ENCODE measurements around the gene ASH1L.
"Not testable (repeated sequence)": the region's sequence is repeated elsewhere in the genome, so short reads cannot be mapped to it uniquely, and the experiment has no call there.

The ASH1L gene

DNA sequence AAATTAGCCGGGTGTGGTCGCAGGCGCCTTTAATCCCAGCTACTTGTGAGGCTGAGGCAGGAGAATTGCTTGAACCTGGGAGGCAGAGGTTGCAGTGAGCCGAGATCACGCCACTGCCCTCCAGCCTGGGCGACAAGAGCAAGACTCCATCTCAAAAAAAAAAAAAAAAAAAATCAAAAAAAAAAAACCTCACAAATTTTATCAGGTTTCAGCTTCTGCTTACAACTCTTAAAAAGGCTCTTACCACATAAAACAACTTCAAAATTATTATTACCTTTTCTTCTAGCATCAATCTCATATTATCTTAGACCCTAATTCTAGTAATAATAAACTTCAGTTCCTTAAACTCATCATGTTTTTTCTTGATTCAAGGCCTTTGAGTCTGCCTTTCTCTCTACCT is 120.2 kb downstream of the ASH1L start:
- not testable (repeated sequence) for DNase-seq

DNA sequence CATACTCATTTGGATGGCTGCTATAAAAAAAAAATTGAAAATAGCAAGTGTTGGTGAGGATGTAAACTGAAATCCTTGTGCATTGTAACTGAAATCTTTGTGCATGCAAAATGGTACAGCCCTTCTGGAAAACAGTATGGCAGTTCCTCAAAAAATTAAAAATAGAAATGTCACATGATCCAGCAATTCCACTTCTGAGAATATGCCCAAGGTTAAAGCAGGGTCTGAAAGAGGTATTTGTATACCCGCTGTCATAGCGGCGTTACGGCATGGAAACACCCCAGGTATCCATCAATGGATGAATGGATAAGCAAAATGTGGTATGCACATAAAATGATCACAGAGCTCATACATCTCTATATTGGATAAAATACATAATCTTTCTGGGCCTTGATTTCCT is 125.2 kb downstream of the ASH1L start:
- no peak for DNase-seq

DNA sequence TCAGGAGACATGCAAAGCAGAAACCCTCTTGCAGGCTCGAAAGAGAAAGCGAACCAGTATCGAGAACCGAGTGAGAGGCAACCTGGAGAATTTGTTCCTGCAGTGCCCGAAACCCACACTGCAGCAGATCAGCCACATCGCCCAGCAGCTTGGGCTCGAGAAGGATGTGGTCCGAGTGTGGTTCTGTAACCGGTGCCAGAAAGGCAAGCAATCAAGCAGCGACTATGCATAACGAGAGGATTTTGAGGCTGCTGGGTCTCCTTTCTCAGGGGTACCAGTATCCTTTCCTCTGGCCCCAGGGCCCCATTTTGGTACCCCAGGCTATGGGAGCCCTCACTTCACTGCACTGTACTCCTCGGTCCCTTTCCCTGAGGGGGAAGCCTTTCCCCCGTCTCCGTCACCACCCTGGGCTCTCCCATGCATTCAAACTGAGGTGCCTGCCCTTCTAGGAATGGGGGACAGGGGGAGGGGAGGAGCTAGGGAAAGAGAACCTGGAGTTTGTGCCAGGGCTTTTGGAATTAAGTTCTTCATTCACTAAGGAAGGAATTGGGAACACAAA is 128.7 kb downstream of the ASH1L start:
- not testable (repeated sequence) for DNase-seq

DNA sequence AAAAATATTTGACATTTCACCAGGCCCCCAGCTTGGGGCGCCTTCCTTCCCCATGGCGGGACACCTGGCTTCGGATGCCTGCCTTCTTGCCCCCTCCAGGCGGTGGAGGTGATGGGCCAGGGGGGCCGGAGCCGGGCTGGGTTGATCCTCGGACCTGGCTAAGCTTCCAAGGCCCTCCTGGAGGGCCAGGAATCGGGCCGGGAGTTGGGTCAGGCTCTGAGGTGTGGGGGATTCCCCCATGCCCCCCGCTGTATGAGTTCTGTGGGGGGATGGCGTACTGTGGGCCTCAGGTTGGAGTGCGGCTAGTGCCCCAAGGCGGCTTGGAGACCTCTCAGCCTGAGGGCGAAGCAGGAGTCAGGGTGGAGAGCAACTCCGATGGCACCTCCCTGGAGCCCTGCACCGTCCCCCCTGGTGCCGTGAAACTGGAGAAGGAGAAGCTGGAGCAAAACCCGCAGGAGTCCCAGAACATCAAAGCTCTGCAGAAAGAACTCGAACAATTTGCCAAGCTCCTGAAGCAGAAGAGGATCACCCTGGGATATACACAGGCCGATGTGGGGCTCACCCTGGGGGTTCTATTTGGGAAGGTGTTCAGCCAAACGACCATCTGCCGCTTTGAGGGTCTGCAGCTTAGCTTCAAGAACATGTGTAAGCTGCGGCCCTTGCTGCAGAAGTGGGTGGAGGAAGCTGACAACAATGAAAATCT is 129.3 kb downstream of the ASH1L start:
- not testable (repeated sequence) for DNase-seq

DNA sequence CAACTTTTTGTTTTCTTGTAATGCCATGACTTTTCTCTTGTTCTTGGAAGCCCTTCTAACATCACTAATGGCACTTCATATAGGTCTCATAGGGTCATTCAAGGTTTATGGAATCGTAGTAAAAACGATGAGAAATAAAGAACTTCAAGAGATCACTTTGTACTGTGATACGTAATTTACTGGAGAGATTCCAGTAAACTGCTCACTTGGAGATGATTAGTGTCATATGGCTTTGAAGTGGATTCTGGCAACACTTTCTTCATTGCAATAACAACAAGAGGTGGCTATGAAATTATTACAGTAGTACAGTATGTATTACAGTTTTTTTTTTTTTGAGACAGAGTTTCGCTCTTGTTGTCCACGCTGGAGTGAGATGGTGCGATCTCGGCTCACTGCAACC is 138.5 kb downstream of the ASH1L start:
- DNase-seq: no peak

DNA sequence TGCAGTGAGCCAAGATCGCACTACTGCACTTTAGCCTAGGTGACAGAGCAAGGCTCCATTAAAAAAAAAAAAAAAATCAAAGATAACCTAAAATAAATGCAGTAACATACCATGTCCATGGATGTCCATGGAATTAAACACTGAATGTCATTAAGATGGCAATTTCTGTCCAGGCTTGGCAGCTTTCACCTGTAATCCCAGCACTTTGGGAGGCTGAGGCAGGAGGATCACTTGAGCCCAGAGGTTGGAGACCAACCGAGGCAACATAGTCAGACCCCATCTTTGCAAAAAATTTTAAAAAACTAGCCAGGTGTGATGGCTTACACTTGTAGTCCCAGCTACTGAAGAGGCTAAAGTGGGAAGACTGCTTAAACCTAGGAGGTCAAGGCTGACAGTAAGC is 141.8 kb downstream of the ASH1L start:
- no peak for DNase-seq

DNA sequence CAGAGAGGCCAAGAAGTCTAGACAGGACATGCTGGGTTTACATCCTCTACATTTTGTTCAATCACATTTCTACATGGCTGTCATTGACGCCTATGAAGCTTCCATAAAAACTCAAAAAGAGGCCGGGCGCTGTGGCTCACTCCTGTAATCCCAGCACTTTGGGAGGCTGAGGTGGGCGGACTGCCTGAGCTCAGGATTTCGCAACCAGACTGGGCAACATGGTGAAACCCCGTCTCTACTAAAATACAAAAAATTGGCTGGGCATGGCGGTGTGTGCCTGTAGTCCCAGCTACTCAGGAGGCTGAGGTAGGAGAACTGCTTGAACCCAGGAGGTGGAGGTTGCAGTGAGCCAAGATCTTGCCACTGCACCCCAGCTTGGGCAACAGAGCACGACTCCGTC is 150.8 kb downstream of the ASH1L start:
- DNase-seq: not testable (repeated sequence)

DNA sequence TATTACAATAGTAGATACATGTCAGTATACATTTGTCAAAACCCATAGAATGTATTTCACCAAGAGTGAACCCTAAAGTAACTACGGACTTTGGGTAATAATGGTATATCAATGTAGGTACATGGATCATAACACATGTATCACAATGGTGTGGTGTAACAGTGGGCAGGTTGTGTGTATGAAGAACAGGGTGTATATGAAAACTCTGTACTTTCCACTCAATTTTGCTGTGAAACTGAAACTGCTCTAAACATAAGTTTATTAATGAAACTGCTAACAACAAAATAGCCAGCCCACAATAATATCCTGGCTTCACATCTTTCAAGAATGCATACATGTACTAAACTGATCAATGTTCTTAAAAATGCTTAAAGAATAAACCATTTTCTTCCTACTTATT is 151.7 kb downstream of the ASH1L start:
- no peak for DNase-seq

DNA sequence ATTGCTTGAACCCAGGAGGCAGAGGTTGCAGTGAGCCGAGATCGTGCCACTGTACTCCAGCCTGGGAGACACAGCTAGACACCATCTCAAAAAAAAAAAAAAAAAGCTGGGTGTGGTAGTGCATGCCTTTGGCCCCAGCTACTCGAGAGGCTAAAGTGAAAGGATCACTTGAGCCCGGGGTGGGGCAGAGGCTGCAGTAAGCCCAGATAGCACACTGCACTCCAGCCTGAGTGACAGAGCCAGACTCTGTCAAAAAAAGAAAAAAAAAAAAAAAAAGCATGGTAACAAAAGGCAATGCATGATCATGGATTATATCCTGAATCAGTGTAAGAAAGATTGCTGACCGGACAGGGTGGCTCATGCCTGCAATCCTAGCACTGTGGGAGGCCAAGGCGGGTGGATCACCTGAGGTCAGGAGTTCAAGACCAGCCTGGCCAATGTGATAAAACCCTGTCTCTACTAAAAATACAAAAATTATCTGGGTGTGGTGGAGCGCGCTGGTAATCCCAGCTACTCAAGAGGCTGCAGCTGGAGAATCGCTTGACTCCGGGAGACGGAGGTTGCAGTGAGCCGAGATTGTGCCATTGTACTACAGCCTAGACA is 165.6 kb downstream of the ASH1L start:
- no peak for DNase-seq

DNA sequence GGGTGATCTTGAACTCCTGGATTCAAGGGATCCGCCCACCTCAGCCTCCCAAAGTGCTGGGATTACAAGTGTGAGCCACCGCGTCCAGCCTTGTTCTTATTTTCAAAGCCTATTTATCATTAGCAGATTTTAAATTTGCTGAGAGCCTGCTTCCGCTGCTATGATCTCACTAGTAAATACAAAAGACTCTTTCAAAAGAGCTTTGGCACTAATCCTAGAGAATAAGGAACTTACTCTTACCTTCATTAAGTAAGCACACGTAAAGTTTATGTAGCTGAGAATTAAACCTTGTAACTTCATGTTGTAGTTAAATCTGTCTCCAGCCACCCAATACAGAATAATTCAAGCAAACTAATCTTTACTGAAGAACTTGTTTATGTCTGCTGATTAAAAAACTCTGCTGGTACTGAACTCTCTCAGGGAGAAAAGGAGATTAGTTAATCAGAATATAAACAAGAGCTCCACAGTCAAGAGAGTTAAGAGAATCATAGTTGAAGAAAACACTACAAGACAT is 169.6 kb downstream of the ASH1L start:
- no peak for DNase-seq

DNA sequence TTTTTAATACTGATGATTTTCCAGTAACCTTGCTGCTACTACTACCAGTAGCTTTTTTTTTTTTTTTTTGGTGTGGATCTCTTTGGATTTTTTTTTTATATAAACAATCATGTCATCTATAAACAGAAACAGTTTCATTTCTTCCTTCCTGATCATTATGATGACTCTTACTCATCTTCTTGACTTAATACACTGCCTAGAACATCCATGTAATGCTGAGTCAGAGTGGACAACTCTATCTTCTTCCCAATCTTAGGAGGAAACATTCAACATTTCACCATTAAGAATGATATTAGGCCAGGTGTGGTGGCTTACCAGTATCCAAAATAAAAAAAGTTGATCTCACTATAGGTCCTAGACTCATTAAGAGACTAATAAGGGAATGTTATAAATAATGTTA is 172.8 kb downstream of the ASH1L start:
- DNase-seq: no peak

DNA sequence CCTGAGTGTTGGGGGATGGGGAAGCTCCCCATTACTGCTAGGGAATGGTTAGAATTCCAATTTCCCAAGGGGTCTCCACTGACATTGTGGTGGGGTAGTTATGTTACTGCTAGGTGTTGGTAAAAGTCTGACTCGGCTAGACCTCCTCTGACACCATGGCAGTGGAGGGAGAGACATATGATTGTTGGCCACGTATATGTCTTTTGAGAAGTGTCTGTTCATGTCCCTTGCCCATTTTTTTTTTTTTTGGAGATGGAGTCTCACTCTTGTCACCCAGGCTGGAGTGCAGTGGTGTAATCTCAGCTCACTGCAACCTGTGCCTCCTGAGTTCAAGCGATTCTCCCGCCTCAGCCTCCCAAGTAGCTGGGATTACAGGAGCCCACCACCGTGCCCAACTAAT is 176.8 kb downstream of the ASH1L start:
- not testable (repeated sequence) for DNase-seq

DNA sequence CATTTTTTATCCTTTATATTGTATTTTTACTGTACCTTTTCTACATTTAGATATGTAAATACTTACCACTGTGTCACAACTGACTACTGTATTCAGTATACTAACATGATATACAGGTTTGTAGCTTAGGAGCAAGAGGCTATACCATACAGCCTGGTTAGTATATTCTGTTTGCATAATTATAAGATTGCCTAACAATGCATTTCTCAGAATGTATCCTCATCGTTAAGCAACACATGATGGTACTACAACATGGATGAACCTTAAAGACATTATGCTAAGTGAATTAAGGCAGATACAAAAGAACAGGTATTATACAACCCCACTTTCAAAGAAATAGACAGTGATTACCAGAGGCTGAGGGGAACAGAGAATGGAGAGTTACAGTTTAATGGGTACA is 179.2 kb downstream of the ASH1L start:
- no peak for DNase-seq

DNA sequence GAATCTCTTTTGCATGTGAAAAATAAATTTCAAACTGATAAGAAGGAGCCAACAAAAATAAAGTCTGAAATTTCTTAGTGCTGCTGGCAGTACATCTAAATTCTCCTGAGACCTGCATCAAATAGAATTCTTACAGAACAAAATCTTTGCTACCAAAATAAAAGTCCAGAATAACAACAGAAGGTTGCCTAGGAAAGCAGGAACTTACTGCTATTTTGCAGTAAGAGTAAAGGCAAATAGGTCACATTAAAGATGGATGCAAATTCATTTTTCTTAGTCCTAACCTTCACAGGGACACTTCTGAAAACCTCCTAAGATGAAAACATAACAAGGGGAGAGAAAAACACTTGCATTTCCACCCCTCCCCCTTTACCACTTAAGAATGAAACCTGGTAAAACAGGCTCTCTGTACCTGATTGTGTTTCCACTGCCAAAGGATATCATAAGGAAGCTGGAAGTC is 182.9 kb downstream of the ASH1L start:
- DNase-seq: peak; percentile 3

DNA sequence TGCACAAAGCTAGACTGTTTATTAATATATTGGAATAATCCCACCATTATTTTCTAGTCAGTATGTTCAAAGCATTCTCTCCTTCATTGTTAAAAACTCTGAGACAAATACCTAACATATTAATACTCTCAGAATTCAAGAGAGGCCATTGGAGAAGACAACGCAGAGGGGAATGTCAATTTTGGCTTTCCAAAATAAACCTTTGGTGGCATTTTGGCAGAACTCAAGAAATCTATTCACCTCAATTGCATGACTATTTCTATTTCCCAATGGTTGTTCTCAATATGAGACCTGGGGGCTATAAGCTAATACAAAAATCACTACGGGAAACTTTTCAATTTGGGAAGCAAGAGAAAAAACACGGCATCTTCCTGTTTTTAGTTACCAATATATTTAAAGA is 183.4 kb downstream of the ASH1L start:
- no peak for DNase-seq

DNA sequence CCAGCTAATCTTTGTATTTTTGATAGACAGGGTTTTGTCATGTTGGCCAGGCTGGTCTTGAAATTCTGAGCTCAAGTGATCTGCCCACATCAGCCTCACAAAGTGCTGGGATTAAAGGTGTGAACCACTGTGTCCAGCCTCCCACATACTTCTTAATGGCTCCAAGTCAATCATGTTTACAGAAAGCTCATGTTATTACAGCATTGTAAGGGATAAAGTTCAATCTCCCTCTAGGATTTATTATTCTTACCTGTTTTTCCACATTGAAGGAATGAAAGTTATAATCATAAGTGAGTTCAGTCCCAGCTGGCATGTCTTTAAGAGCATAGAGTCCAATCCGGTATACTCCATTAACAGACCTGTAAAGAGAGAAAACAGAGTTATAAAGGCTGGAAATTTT is 202.6 kb downstream of the ASH1L start:
- no peak for DNase-seq

DNA sequence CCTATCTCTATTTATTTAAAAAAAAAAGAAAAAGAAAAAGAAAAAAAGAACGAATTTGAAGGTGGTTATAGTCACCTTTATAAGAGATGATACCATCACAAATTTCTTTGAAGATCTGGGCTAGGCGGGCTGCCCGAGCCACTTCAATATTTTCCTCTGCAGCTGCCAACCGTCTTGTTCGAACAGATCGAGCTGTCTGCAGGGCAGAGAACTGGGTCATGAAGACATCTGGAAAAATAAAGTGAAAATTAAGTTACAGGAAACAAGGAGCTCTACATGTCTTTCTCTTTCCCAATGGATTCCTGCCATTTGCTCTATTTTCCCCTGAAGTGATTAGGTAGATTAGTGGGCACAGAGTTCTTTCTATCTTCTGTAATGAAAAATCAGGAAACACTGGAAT is 210.0 kb downstream of the ASH1L start:
- DNase-seq: no peak

DNA sequence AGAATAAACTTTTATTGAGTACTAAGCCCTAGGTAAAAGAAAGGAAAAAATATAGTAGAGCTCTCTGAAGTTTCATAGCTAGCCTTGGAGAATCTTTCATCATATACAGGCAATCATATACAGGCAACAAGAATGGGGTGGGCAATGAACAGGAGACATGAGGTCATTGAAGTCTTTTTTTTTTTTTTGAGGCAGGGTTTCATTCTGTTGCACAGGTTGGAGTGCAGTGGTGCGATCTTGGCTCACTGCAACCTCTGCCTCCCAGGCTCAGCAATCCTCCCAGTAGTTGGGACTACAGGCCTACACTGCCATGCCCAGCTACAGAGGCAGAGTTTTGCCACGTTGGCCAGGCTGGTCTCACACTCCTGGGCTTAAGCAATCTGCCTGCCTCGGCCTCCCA is 219.8 kb downstream of the ASH1L start:
- DNase-seq: no peak

DNA sequence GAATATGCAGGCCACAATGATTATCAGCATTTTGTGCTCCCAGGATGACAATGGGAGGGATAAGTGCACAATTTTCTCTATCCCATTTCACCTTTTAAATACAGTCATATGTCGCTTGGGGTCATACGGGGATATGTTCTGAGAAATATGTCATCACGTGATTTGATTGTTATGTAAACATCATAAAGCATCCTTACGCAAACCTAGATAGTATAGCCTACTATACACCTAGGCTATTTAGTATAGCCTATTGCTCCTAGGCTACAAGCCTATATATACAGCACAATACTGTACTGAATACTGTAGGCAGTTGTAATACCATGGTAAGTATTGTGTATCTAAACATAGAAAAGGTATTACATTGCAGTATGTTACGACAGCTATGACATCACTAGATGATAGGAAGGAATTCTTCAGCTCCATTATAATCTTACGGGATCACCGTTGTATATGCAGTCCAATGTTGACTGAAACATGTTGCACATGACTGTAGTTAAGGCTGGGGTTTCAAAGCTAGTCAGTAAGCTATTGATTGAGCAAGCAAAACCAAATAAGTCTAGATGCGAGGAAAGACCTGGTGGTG is 223.0 kb downstream of the ASH1L start:
- no peak for DNase-seq

DNA sequence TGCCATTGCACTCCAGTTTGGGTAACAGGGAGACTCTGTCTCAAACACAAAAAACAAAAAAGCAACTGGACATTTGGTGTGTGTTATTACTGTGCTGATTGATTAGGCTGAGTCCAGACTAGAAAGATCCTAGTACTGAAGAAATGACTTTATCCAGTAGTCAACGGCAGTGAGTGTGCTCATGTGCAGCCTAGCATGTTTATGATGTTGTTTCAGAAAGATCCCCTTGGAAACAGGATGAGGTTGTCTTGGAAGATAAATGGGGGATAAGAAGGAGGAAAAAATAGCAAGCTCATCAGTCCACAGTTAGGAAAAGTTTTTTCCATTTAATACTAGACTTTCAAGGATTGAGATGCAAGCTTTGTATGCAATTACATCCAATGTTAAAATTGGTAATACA is 227.6 kb downstream of the ASH1L start:
- no peak for DNase-seq

DNA sequence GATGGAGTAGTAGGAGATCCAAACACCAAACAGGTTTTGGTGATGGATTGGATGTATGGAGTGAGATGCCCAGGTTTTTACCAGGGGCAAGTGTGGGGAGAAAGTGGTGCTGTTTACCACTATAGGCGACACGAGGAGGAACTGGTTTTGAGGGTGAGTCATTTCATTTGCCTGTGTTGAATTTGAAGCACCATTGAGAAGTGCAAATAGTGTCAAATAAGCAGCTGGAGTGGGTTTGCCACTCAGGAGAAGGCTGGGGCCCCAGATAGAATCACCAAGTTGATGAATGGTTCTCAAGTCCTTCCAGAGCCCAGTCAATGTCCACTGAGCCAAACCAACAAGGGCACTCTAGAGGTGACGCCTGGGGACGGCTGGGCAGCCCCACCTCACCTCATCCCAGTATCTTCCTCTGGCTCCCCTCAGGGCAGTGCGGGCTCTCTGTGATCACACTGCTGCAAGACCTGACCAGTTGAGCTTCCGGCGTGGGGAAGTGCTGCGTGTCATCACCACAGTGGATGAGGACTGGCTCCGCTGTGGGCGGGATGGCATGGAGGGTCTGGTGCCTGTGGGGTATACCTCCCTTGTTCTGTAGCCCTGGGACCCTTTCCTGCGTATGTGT is 232.5 kb downstream of the ASH1L start:
- DNase-seq: no peak

DNA sequence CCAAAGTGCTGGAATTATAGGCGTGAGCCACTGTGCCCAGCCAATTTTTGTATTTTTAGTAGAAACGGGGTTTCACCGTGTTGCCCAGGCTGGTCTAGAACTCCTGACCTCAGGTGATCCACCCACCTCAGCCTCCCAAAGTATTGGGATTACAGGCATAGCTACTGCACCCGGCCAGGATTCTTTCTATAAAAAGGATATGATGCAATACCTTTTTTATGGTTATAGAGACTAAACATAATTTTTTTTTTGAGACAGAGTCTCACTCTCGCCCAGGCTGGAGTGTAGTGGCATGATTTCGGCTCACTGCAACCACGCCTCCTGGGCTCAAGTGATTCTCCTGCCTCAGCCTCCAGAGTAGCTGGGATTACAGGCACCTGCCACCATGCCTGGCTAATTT is 233.7 kb downstream of the ASH1L start:
- not testable (repeated sequence) for DNase-seq

DNA sequence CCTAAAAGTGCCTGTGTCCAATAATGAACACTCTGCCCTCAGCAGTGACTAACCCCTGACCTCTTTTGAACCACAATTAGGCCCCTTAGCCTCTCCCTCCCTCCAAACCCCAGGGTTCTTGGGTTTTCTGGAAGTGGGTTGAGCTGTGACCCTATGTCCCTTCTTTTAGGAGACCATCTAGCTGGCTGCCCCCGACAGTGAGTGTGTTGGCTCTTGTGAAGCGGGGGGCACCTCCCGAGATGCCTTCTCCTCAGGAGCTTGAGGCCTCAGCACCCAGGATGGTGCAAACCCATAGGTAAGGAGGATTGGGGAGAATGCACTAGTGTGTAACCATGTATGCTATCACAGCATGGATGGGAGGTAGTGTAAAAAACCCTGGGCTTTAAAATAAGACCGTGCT is 234.6 kb downstream of the ASH1L start:
- DNase-seq: no peak

DNA sequence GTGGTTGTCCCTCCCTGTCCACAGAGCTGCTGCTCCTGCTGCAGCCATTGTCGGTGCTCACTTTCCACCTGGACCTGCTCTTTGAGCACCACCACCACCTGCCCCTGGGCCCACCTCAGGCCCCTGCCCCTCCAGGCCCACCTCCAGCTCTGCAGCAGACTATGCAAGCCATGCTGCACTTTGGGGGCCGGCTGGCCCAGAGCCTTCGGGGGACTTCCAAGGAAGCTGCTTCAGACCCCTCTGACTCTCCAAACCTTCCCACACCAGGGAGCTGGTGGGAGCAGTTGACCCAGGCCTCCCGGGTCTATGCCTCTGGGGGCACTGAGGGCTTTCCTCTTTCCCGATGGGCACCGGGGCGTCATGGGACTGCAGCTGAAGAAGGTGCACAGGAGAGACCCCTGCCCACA is 236.0 kb downstream of the ASH1L start:
- no peak for DNase-seq

All from retina (tissue), 1 donor.